HepG2 (cell line): ENCODE measurements around the gene FEM1B. TPM values are rescaled to one million over a fixed set of nuclear protein-coding genes. Genes with fewer than 3 reads are reported as not detected.

Experiments
- AHDC1 ChIP-seq: sonication (generic); formaldehyde crosslinking; IDR thresholded peaks from 2 replicates; pipeline ENCODE4 v1.5.1; 2020; ENCODE audit warnings: mild to moderate bottlenecking, missing genetic modification reagents, borderline replicate concordance
- FOXO4 ChIP-seq: sonication (generic); formaldehyde crosslinking; conservative IDR thresholded peaks from 2 replicates; pipeline ENCODE4 v1.8.1; 2023; ENCODE audit warnings: missing genetic modification reagents
- GATAD2A ChIP-seq: IDR thresholded peaks from 2 replicates; pipeline ENCODE4 v1.6.1; 2016
- KDM4B ChIP-seq: sonication (generic); formaldehyde crosslinking; IDR thresholded peaks from 2 replicates; pipeline ENCODE4 v1.4.0; 2020; ENCODE audit warnings: missing genetic modification reagents
- MAFF ChIP-seq: IDR thresholded peaks from 2 replicates; pipeline ENCODE4 v1.6.1; 2011; ENCODE audit warnings: low read depth, low read length, improper control_type of control experiment
- MED1 ChIP-seq: sonication (generic); formaldehyde crosslinking; IDR thresholded peaks from 2 replicates; pipeline ENCODE4 v1.4.0; 2020; ENCODE audit warnings: missing genetic modification reagents
- RELA ChIP-seq: sonication (generic); formaldehyde crosslinking; IDR thresholded peaks from 2 replicates; pipeline ENCODE4 v1.4.0; 2020; ENCODE audit warnings: missing genetic modification reagents
- SOX5 ChIP-seq: IDR thresholded peaks from 2 replicates; pipeline ENCODE4 v1.6.1; 2016; ENCODE audit warnings: borderline replicate concordance
- TRIM24 ChIP-seq: sonication (generic); formaldehyde crosslinking; IDR thresholded peaks from 2 replicates; pipeline ENCODE4 v1.8.0; 2022; ENCODE audit warnings: mild to moderate bottlenecking, missing genetic modification reagents
- XRCC5 ChIP-seq: fragments of 200-400 bp; formaldehyde crosslinking; optimal IDR thresholded peaks from 2 replicates; pipeline ENCODE3; 2017; ENCODE audit warnings: mild to moderate bottlenecking, low read length
- YEATS2 ChIP-seq: sonication (generic); formaldehyde crosslinking; IDR thresholded peaks from 2 replicates; pipeline ENCODE4 v1.4.0; 2020; ENCODE audit warnings: missing genetic modification reagents, borderline replicate concordance
- ZBTB43 ChIP-seq: sonication (generic); formaldehyde crosslinking; conservative IDR thresholded peaks from 2 replicates; pipeline ENCODE4 v1.4.0; 2020; ENCODE audit warnings: missing genetic modification reagents
- ZNF234 ChIP-seq: sonication (generic); formaldehyde crosslinking; conservative IDR thresholded peaks from 2 replicates; pipeline ENCODE4 v1.5.1; 2020; ENCODE audit warnings: mild to moderate bottlenecking, missing genetic modification reagents
- ZNF276 ChIP-seq: sonication (generic); formaldehyde crosslinking; IDR thresholded peaks from 2 replicates; pipeline ENCODE4 v1.4.0; 2020; ENCODE audit warnings: mild to moderate bottlenecking, low read depth, missing genetic modification reagents
- ZNF354B ChIP-seq: sonication (generic); formaldehyde crosslinking; IDR thresholded peaks from 2 replicates; pipeline ENCODE4 v1.8.0; 2022; ENCODE audit warnings: mild to moderate bottlenecking, missing genetic modification reagents
- ZNF512B ChIP-seq: sonication (generic); formaldehyde crosslinking; IDR thresholded peaks from 2 replicates; pipeline ENCODE4 v1.5.1; 2020; ENCODE audit warnings: missing genetic modification reagents, mild to moderate bottlenecking, borderline replicate concordance
- polyA plus RNA-seq, 8 experiments: library from polyadenylated mRNA; depleted of rRNA in 3 of 8; stranded (reverse) in 7 of 8; unstranded in 1 of 8; fragments of >200 nt; fragmentation: Illumina TruSeq in 4 of 8; extraction: Trizol in 4 of 8; gene quantifications; 2 replicates each; pipeline versions ENCODE4 v1.2.1 to v1.2.3, GENCODE V29; 2011 to 2016; ENCODE audit warnings: low read depth in 4 of 8, missing spikeins in 1 of 8, mixed read lengths in 1 of 8; ENCODE audit not compliant: insufficient read depth in 1 of 8
- total RNA-seq, 5 experiments: library from RNA; depleted of rRNA; stranded (reverse); fragments of >200 nt; fragmentation: Illumina TruSeq; extraction: Trizol; gene quantifications; 2 replicates each; pipeline ENCODE4 v1.2.3, GENCODE V29; 2016; ENCODE audit warnings: low read depth in 1 of 5

Gene FEM1B
- total and polyA plus RNA-seq, 2 of the 13 experiments (the other 11 are each of a cell fraction or from before 2014, with no cell fraction given) = 38.1 to 40.0 TPM

- TF ChIP-seq AHDC1 (CRISPR knock-in tag) (no peak), RELA (CRISPR knock-in tag) (no peak), MED1 (CRISPR knock-in tag) (peak; percentile 17; the same call in 1 of the 2 replicates), ZBTB43 (CRISPR knock-in tag) (no peak), FOXO4 (no peak), TRIM24 (no peak), SOX5 (peak; percentile 56; the same call in 1 of the 2 replicates), MAFF (peak; percentile 68; the same call in 1 of the 2 replicates), GATAD2A (CRISPR knock-in tag) (peak; percentile 78), ZNF276 (no peak), ZNF234 (CRISPR knock-in tag) (no peak), ZNF354B (no peak), ZNF512B (CRISPR knock-in tag) (no peak), KDM4B (CRISPR knock-in tag) (no peak), YEATS2 (CRISPR knock-in tag) (no peak), XRCC5 (no peak)
Measured at GRCh38 chr15:68285259-68285980, 7.9 kb downstream of the FEM1B start (continued).
